Heart left ventricle (tissue), 13 donors: ENCODE results near the gene C2orf42.

Source experiments
- CTCF ChIP-seq, 12 donors: fragments of 200-600 bp; sonication (generic) in 4 of 12; IDR thresholded peaks; one replicate each; pipeline versions ENCODE4 v1.5.0 to v1.8.0; 2018 to 2022; ENCODE audit warnings: antibody characterized with exemption in 12 of 12, mild to moderate bottlenecking in 5 of 12
- POLR2A ChIP-seq, 2 donors: fragments of 450-650 bp; IDR thresholded peaks; one replicate each; pipeline ENCODE4 v1.6.1; 2017; ENCODE audit warnings: antibody characterized with exemption in 2 of 2, mild to moderate bottlenecking in 2 of 2, moderate library complexity in 2 of 2
- donor health status: ischemic (EF 13 %, LVEDD 7.1; RV severe dilation, severe dysfunction).
- donor health status: DM: no; HTN: yes; CAD: no.
- donor health status: DM: no; HTN: no; CAD: no.
- donor health status: ischemic (EF 25% LVEDD 6.9; RV normal size, moderate dysfunction).
- donor health status: ischemic (EF 25% LVEDD 5.7; RV mildly dilated, moderate dysfunction).
- donor health status: ischemic (EF 35%, LVEDD 5.7; RV mildly dilated, moderate dysfunction).
- donor health status: nonischemic (EF 11% LVEDD 7.7; RV severe dilation, severe dysfunction).
- donor health status: DM: yes; HTN: yes; CAD: no.
- donor health status: PGD.
- donor health status: ischemic (EF 29% LVEDD 5.4; RV normal size, mild dysfunction).
- donor health status: nonischemic (EF 23%, LVEDD 6.1; RV moderate dilation, normal function).

- TF ChIP-seq CTCF (IDR thresholded peaks at IDR 0.05) (peak; percentile 91 to 99 (median 97)), POLR2A (IDR thresholded peaks at IDR 0.05) (peak in 1 of 2 donors; percentile 47)
Observed at GRCh38 chr2:70142590-70143313, 48.1 kb downstream of the C2orf42 start.
